ENCODE measurements around the gene APOA1.
A peak's percentile ranks its signal among the peaks of the same experiment; 100 is the strongest.
"Not testable (repeated sequence)": the region's sequence is repeated elsewhere in the genome, so short reads cannot be mapped to it uniquely, and the experiment has no call there.

Gene APOA1

DNA sequence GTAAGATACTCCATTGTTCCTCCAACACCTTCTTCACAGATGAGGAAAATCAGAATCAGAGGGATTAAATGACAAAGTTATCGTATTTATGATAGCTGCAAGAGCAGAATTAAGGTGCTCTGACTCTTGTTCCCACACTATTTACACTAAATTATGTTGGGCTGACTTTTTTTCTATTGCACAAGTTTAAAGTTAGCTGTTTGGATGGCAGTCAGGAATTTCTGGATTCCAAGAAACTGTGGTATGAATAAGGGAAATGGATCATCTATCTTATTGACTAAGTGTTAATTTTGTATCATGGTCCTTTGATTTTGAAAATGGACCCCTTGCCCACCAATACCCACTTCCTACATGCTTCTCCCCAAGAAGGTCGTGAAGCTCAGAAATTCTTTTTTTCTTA lies 19.9 kb upstream of the APOA1 start:
- DNase-seq, result no peak

DNA sequence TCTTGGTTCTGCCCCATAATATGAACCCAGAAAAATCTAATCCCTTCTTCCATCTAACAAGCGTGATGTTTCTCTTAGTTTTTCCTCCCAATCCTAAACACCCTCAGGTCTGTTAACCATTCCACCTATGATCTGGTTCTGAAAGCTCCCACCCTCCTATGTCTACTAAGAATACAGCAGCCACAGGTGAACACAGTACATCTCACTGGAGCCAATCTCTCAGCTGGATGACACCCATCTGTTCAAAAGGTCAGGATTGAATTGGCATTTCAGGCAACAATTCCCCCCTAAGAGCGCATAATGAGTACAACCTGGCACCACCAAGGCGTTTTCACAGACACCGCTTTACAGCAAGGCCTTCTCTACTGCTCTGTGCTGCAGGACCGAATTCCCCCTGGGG lies 19.0 kb upstream of the APOA1 start:
- DNase-seq, result no peak

DNA sequence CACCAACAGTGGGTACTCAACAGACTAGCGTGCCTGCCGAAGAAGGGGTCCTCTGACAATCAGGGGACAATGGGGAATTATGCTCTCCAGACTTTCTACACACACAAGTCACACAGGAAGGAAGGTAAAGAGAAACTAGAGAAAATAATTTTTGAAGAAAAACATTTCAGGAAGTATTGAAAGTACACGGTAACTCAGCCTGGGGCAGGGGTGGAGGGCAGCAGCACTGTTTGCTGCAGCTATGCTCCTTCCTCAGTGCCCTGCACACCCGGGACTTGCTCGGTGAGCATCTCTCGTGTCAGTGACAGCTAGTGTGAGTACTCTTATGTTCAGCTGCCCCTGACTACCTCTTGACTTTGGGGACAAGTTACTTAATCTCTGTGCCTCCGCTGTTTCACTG lies 18.0 kb upstream of the APOA1 start:
- DNase-seq, result no peak

DNA sequence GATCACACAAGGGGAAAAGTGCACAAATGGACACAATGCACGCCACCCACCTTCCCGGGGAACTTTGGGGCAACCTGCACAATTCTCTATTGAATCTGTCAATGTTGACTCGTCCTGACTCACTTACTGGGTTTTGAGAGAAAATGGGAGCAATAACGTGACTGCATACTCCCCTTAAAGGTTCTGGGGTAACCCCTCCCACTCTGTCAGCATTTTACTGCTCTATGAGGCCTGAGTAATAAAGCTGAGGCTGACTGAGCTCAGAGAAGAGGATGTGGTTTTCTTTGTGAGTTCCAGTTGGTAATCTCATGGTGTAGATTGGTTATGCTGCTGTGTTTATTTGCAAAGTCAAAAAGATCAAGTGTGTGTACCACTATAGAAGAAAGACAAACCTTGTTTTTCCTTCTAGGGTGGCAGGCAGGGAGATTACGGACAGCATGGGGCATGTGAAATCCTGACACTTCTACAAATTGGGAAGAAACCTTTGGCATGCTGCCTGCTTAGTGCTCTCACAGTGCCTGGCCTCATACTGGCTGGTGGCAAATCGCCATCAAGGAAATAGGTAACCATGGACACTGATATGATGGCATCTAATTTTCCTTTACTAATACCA lies 16.1 kb upstream of the APOA1 start:
- DNase-seq, result no peak

DNA sequence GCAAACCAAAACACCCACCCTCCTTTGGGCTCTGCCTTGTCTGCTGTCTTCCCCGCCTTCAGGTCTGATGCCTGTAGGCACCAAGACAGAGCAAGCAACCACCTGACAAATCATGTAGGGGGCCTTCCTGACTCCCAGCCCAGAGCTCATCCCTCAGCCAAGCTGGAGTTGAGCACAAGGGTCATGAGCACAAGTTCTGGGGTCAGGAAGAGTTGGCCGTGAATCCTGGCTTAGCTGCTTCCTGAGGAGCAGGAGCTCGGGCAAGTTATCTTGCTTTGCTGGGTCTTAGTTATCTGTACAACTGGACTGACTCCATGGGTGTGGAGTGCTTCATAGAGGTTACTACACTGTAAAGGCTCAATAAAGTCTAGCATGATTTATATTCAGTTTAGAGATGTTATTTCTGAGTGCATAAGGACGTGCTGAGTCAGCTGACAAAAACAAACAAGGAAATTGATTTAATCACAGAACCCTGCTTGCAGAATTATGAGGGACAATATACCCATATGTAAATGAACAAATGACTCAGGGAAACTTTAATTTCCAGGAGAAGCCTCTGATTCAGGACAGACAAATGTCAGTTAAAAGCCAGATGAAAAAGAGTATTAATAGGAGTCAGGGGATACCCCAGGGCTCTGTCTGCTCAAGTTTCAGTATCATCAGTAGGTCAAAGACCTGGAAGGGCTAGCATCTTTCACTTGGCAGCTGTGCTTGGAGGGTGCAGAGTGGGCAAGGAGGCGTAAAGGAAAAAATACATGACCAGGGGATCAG lies 15.0 kb upstream of the APOA1 start:
- DNase-seq, result no peak

DNA sequence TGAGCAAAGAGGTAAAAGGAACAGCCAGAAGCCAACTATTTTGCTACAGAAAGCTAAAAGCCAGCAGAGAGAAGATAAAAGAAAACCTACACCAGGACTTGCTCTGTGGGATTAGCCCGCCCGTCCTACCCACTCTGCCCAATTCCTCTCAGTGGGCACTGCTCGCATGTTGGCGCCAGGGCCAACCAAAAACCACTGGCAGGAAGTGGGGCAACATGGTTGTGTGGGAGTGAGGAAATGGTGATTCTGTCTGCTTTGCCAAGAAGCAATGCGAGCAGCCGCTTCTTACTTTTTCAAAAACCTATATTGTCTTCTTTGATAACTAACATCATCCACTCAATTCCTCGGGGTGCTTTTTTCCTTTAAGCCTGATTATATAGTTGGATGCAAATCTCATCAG lies 14.2 kb upstream of the APOA1 start:
- no peak for DNase-seq

DNA sequence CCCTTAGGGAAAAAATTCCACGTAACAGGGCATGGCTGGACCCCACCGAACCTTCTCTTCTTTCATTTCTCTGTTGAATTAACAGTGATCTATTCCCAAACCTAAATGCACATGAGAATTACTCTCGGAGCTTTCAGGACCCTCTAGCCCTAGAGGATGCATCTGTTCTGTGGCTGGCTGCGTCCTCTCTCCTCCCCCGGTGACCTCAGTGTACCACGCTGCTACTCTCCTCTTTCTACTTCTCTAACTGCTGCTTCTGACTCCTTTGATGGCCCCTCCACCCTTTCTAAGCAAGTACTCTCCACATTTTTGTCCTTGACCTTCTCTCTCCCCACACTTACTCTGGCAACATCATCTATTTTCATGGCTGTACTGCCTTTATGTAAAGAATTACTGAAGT lies 12.1 kb upstream of the APOA1 start:
- no peak for DNase-seq

DNA sequence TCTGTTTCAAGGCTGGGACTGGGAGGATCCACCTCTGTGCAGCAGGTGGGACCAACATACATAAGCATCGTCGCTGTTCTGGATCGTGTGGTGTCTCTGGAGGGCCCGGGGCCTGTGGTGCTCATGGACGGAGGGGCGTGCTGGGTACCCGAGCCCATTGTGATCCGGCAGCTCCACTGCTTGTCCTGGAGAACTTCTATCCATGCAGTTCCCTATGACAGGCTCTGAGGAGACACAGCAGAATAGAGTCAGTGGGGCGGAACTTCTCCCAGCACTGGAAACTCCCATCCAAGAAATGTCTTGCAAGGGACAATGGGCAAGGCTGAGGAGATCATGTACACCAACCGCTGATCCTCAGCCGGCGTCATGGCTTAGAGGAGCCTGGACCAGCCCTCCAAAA lies 11.6 kb upstream of the APOA1 start:
- no peak for DNase-seq

DNA sequence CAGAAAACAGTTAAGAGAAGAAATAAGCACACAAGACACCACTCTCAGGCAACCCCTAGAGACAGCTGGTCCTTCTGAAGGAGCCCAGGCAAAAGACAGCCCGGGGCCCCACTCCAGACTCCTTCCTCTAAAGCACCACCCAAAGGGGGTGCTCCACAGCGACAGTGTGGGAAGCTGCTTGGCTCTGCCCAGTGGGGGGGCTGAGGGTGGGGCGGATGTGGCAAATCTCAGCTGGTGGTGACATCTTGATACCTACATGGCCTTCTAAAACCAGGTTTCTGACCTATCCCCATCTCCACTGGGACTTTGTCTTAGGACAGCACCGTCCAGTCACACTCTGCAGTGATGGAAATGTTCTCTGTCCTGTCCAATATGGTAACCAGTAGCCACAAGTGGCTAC lies 10.2 kb upstream of the APOA1 start:
- DNase-seq, result no peak

DNA sequence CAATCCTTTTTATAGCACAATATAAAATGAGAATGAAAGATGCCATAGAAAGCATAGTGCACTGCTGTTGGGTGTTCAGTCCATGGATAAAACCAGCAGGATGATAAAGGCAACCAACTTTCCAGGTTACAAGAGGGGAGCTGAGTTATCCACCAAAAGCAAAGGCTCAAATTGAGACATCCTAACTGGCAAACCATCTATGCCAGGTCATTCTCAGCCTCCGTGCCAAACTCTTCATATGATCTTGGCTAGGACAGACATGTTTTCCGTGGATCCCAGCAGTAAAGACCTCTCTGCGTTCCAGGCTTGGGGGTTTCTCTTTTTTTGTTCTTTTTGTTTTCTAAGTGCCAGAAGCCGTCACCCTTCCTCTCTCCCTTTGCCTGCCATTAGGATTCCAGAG lies 7.3 kb upstream of the APOA1 start:
- DNase-seq, result no peak

DNA sequence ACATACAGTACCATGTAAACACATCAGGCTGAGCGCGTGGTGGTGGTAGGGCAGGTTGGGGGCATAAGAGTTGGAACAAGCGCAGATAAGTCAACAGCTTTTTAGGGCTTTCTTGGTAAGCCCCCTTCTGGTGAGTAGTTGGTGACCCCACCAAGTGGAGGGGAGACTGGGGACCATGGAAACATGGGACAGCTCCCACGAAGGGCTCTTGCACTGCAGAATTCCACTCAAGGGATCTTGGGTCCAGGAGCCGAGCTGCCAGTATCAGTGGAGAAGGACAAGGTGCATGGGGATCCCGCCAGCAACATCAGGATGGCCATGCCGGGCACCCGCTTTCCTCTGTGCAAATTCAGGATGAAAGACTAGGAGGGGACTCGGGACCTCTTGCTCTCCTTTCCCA lies 6.2 kb upstream of the APOA1 start:
- no peak for DNase-seq

DNA sequence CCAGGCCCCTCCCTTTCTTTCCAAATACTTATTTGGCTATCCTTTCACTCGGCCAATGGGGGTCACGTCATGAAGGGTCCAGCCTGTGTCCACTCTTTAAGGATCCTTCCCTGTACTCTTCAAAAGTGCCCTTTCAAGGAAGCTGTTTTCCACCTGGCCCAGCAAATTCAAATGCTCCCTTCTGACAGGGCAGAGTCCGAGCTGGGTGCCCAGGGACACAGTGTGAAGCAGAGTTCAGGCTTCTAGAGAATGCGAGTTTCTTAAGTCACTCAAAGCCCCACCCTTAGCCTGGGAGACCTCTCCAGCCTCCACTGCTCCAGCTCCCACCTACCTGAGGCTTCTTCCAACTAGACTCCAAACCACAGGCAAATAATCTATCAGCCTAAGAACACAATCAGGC lies 5.5 kb upstream of the APOA1 start:
- no peak for DNase-seq

DNA sequence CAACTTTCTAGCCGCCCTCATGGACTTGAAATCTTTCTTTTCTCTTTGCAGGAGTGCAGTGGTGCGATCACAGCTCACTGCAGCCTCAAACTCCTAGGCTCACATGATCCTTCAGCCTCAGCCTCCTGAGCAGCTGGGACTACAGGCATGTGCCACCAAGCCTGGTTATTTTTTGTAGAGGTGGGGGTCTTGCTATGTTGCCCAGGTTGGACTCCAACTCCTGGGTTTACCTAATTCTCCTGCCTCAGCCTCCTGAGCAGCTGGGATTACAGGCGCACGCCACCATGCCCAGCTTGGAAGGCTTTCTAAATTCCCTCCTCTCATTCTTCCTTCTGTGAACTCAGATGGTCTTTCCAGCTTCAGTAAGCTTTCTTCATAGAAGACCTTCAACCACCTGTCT lies 4.7 kb upstream of the APOA1 start:
- DNase-seq, result no peak

DNA sequence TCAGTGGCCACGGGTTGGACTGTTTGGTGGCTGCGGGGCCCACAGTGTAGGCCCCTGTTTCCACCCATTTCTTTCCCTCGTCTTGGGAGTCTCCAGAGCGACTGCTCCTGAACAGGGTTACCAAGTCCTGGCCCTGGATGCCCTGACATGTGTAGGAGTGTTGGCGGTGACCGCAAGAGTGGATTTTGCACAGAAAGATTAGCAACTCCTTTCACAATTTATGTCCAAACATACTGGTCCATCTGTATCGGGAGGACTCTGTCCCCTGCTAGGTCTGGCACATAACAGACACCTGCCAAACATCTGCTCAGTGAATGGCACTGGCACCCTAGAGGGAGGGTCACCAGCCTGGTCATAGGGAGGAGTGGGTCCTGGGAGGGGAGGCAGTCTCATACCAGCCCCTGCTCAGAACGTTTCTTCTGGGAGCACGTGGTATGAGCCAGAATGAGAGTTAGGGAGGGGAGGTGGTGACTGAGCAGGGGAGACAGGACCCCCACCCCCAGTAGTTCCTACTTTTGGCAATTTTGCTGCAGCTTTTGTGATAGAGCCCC lies 3.4 kb upstream of the APOA1 start:
- no peak for DNase-seq

DNA sequence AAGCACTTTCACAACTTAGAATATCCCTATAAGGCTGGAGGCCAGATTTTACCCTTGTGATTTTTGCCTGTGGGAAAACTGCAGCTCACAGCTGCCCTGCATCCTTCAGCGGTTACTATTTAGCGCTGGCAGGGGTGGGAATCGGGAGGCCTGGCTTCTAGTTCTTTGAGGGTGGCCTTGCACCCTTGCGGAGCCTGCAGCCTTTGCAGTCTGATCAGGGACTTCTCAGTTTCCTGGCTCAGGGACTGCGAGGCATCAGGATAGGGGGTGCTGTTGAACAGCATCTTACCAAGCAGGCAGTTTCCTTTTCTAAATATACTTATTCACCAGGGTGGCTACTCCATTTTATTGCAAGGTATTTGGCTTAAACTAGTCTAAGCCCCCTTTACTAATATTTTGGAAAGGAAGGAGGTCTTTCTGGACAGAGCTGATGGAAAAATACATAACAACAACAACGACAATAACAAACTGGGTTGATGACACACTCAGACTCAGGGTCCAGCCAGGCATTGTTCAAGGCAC lies 2.9 kb upstream of the APOA1 start:
- DNase-seq, result no peak

DNA sequence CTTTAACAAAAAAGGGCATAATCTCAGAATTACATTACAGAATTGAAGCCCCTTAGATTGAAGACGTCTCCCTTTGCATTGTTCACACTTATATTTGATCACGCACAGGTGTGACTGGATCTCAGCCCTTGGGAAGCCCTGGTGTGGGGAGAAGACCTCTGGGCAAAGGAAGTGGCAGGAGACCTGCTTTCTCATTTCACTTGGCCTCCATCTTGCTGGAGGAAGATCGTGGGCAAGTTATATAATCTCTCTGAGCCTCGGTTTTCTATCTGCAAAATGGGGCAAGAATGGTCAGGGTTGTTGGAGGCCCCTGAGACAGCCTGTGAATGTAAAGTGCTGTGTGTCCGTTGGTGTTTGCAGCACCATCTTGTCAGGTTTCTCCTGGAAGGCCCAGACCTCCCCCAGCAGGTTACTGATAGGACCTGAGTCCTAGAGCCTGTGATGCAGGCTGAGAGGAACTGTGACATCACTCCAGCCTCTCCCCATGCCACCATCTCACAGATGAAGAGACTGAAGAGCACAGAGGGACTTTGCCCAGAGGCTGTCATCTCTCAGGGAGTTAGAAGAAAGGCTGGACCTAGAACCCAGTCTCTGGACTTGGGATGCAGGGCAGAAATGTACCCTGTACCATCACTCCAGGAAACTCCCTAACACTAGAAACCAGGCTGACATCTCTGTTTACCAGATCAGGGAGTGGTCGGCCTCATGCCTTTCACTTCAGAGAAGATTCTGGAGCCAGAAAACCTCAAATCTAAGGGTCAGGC lies 1.1 kb upstream of the APOA1 start:
- DNase-seq, result no peak

DNA sequence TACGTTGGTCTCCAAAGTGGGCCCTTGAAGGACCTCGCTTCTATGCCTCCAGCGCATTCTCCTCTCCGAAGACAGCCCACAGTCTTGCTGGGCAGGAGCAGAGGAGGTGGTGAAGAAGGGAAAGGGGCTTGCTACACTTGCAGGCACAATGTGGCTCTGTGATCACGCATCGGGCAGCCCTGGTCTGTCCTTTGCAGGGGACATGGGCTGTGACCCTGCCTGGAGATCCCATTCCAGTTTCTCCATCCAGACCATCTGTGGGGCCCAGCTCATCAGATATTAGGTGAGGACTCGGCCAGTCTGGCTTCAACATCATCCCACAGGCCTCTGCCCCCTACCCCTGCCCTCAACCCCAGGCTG lies 810 bp downstream of the APOA1 start:
- DNase-seq, result no peak

DNA sequence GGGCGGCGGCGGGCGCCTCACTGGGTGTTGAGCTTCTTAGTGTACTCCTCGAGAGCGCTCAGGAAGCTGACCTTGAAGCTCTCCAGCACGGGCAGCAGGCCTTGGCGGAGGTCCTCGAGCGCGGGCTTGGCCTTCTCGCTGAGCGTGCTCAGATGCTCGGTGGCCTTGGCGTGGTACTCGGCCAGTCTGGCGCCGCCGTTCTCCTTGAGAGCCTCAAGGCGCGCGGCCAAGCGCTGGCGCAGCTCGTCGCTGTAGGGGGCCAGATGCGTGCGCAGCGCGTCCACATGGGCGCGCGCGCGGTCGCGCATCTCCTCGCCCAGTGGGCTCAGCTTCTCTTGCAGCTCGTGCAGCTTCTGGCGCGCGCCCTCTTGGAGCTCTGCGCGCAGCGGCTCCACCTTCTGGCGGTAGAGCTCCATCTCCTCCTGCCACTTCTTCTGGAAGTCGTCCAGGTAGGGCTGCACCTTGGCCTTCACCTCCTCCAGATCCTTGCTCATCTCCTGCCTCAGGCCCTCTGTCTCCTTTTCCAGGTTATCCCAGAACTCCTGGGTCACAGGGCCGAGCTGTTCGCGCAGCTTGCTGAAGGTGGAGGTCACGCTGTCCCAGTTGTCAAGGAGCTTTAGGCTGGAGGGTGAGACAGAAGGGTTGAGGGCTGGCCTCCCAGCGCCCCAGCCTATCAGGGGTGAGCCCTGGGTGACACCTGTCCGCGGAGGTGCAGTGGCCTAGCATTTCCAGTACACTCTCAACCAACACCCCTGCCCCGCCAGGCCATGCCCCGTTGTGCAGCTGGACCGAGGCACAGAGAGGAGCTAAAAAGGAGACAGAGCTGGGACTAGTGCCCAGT lies 1.4 kb downstream of the APOA1 start:
- peak; percentile 75 for DNase-seq

DNA sequence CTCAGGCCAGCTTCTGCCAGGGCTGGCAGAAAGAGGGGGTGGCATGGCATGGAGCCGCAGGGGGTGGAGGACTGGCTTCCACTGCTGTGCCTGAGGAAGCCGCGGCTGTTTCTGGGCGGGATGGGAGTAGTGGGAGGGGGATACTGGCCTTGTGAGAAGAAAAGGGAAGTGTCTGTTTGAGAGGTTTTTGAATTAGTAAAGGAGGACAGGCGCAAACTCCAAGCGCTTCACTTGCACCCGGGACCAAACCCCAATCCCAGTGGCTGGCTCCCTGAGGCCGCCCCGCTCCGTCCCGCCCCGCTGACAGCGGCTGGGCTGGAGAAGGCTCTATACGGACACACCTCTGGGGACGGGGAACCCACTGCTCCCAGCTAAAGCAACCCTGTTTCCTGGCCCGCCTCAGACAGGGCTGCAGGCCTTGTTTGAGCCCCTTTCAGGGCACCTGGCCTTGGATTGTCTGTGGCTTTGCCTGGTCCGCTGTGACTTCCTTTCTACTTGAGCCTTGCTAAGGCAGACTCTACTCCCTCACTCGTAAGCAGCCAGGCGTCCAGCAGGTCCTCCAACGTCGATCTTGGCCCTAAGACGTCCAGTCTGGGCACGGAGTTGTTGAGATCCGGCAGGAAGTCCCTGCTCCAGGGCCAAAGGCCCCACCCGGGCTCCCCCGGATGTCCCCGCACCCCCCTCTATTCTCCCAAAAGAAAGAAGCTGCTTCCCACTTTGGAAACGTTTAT lies 2.2 kb downstream of the APOA1 start:
- DNase-seq, result no peak

DNA sequence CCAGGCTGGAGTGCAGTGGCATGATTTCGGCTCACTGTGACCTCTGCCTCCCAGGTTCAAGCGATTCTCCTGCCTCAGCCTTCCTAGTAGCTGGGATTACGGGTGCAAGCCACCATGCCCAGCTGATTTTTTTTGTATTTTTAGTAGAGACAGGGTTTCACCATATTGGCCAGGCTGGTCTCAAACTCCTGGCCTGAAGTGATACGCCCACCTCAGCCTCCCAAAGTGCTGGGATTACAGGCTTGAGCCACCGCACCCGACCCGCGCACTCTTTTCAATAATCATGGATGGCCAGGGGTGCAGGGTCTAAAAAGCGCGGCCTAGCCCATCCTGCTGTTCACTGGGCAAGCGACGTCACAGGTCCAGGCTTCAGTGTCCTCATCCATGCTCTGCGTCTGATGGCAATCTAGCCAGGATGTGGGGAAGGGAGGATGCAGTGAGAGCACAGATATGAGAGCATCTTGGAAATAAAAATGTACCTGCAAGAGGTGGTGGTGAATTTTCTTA lies 2.8 kb downstream of the APOA1 start:
- not testable (repeated sequence) for DNase-seq

DNA sequence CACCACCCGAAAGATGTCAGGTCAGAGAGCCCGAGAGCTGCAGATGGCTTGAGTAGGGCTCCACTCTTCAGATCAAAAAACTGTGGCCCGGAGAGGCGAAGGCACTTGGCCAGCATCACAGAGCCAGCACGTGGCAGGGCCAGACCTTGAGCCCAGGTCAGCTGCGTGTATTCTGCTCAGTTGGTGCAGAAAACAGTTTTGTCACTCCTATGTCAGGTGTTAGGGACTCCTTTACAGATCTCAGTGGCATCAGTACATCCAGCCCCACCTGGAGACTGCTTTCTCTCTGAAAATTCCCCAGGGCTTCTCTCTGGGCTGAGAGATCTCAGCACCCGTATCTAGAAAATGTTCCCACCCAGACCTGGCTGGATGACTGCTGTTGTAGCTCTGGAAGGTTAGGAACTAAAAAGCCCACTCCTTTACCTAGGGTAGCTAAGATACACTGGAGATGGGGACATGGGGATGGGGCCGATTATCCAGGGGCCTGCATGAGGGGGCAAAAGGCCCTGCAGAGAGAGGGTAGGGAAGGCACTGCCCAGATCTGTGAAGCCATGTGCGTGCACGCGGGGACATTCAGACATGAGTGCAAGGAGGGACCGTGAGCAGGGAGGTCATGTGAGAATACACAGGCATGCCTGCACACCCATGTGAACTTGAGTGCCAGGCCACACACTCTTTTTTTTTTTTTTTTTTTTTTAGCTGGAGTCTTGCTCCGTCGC lies 3.4 kb downstream of the APOA1 start:
- DNase-seq, result no peak

All from NCI-H2107 (cell line).